Upper lobe of left lung (tissue), 4 donors: ENCODE measurements around the gene NBAS.

Source experiments
- EP300 ChIP-seq, 4 donors: sonication (generic); formaldehyde crosslinking; IDR thresholded peaks; one replicate each; pipeline ENCODE4 v1.5.1; 2017; ENCODE audit warnings: antibody characterized with exemption in 4 of 4, control low read depth in 2 of 4
- POLR2A ChIP-seq, 4 donors: fragments of 450-650 bp; IDR thresholded peaks; one replicate each; pipeline ENCODE4 v1.5.1; 2016 to 2017; ENCODE audit warnings: antibody characterized with exemption in 4 of 4, mild to moderate bottlenecking in 2 of 4
- POLR2AphosphoS5 ChIP-seq, 2 donors: sonication (generic); formaldehyde crosslinking; IDR thresholded peaks; one replicate each; pipeline ENCODE4 v1.5.1; 2017; ENCODE audit warnings: antibody characterized with exemption in 2 of 2
- TF ChIP-seq, protein P1 (sequence below), 6 experiments: fragments of 450-650 bp in 4 of 6; fragments of 200-600 bp in 2 of 6; sonication (generic) in 2 of 6; IDR thresholded peaks; one replicate each; pipeline ENCODE4 v1.5.1; 2016 to 2019; ENCODE audit warnings: antibody characterized with exemption in 6 of 6

DNA sequence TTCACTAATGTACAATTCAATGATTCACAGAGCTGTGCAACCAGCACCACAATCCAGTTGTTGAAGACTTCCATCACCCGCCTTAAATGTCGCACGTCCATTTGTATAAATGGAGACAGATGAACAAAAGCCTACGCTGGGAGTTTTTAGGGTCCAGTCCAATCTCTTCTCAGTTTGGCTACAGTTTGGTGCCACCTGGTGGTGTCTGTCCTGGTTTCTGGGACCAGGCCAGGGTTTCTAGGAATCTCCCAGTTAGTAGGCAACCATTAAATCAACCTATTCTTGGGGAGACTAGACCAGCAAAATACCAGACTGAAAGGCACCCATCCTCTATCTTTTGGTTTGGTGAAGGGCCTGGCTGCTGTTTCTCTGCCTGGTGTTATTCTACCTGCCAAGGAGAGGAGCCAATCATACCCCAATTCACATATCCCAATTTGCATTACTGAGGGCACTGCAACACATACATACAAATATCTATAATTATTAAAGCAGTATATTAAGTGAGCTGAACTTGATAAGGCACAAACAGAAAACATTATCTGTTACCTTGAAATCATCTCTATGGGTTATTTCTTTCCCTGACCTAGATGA, 27.3 kb upstream of the NBAS start:
- TF ChIP-seq POLR2A (IDR thresholded peaks at IDR 0.05): no peak
- TF ChIP-seq, protein P1, sequence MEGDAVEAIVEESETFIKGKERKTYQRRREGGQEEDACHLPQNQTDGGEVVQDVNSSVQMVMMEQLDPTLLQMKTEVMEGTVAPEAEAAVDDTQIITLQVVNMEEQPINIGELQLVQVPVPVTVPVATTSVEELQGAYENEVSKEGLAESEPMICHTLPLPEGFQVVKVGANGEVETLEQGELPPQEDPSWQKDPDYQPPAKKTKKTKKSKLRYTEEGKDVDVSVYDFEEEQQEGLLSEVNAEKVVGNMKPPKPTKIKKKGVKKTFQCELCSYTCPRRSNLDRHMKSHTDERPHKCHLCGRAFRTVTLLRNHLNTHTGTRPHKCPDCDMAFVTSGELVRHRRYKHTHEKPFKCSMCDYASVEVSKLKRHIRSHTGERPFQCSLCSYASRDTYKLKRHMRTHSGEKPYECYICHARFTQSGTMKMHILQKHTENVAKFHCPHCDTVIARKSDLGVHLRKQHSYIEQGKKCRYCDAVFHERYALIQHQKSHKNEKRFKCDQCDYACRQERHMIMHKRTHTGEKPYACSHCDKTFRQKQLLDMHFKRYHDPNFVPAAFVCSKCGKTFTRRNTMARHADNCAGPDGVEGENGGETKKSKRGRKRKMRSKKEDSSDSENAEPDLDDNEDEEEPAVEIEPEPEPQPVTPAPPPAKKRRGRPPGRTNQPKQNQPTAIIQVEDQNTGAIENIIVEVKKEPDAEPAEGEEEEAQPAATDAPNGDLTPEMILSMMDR (IDR thresholded peaks at IDR 0.05): peak in 4 of 6 experiments; percentile 20 to 33 (median 22)
- no peak for TF ChIP-seq EP300 (IDR thresholded peaks at IDR 0.05)
- TF ChIP-seq POLR2AphosphoS5 (IDR thresholded peaks at IDR 0.05): no peak
